Body of pancreas (tissue), 4 donors: Measurements from ENCODE around the gene LCMT1. TPM values are rescaled to one million over a fixed set of nuclear protein-coding genes. Genes with fewer than 3 reads are reported as not detected.

Experiments
- ATAC-seq: fragments of 150-250 bp; one replicate; pipeline ENCODE4 v1.9.1; 2016
- DNase-seq, 4 donors: peaks; one replicate each; pipeline ENCODE4 v3.0.0-alpha.2; 2019
- H3K27ac ChIP-seq, 4 donors: fragments of 200-600 bp; sonication (generic); 1 replicate in 3 of 4; 2 replicates in 1 of 4; pipeline versions ENCODE4 v1.5.1 to v1.6.1; 2016 to 2019; ENCODE audit warnings: mild to moderate bottlenecking in 1 of 4, mixed read lengths in 1 of 4, moderate library complexity in 1 of 4
- H3K27me3 ChIP-seq, 2 donors: fragments of 200-600 bp; sonication (generic); one replicate each; pipeline ENCODE4 v1.6.0; 2016; ENCODE audit warnings: mild to moderate bottlenecking in 1 of 2
- H3K36me3 ChIP-seq, 2 donors: fragments of 200-600 bp; sonication (generic); replicated peaks in 1 of 2; 2 replicates each; pipeline ENCODE4 v1.5.1; 2016; ENCODE audit warnings: low read depth in 2 of 2; ENCODE audit not compliant: insufficient read depth in 1 of 2
- H3K4me1 ChIP-seq: fragments of 200-600 bp; sonication (generic); one replicate; pipeline ENCODE4 v1.6.0; 2016
- H3K4me3 ChIP-seq, 2 donors: fragments of 200-600 bp; sonication (generic); 1 replicate in 1 of 2; 2 replicates in 1 of 2; pipeline ENCODE4 v1.5.1; 2016 to 2019
- H3K9me3 ChIP-seq, 3 donors: fragments of 200-600 bp; sonication (generic); 1 replicate in 2 of 3; 2 replicates in 1 of 3; pipeline ENCODE4 v1.5.1; 2016
- POLR2A ChIP-seq, 3 donors: fragments of 450-650 bp; IDR thresholded peaks; one replicate each; pipeline ENCODE4 v1.6.1; 2016; ENCODE audit warnings: antibody characterized with exemption in 3 of 3, mild to moderate bottlenecking in 2 of 3
- WGBS, 2 donors: methylation state at CpG; one replicate each; pipeline ENCODE4 v1.1.5; 2017; 5-methylcytosine and 5-hydroxymethylcytosine counted together
- intact Hi-C: fragments of 100-400 bp; cut with DNase I; formaldehyde crosslinking; loops from one replicate; pipeline ENCODE4 v1.15.1; 2023
- total RNA-seq, 2 donors: library from RNA; depleted of rRNA; stranded (reverse); fragments of >200 nt; gene quantifications; one replicate each; pipeline ENCODE4 v1.1.0, GENCODE V29; 2016
- TF ChIP-seq, protein P1 (sequence below), 7 experiments: fragments of 450-650 bp in 4 of 7; fragments of 200-600 bp in 3 of 7; sonication (generic) in 3 of 7; IDR thresholded peaks; one replicate each; pipeline ENCODE4 v1.5.1; 2016 to 2019; ENCODE audit warnings: antibody characterized with exemption in 7 of 7

LCMT1 gene
- total RNA-seq, 2 donors from 2014 or later = 23.4 to 30.6 TPM

DNA sequence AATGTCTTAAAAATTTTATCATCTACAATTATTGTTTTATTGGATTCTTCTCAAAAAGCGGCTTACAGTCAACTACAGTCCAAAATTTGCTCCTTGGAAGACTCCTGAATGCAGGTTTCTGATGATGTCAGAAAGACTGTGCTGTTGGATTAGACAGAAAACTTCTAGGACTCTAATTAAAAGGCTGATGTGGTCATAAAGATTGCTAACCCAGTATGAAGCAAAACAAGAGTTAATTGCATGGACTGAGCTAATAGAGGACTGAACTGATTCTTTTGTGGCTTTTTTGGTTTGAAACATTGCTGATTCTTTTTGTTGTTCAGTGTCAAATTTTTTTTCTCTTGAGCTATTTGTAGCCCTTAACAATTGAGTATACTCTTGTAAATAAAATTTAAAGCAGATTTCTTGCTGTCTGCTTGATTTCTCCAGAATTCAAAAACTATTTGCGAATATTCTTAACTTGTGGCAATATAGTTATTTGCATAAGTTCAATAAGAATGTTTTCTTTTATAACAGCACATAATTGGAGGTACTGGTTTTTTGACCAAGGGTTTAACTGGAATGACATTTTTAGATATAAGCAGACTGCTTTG lies 33.1 kb upstream of the LCMT1 start:
- no peak for ATAC-seq
- no peak for DNase-seq
- no peaks in the 10 kb centered on the region for H3K27me3 ChIP-seq
- H3K27ac ChIP-seq = no peak overlapping the region
- WGBS, 2 donors = 88 to 95% methylated on average over 2 of the region's 2 CpGs
- H3K4me3 ChIP-seq = no peak overlapping the region
- H3K9me3 ChIP-seq = no peaks in the 10 kb centered on the region
- TF ChIP-seq, protein P1, sequence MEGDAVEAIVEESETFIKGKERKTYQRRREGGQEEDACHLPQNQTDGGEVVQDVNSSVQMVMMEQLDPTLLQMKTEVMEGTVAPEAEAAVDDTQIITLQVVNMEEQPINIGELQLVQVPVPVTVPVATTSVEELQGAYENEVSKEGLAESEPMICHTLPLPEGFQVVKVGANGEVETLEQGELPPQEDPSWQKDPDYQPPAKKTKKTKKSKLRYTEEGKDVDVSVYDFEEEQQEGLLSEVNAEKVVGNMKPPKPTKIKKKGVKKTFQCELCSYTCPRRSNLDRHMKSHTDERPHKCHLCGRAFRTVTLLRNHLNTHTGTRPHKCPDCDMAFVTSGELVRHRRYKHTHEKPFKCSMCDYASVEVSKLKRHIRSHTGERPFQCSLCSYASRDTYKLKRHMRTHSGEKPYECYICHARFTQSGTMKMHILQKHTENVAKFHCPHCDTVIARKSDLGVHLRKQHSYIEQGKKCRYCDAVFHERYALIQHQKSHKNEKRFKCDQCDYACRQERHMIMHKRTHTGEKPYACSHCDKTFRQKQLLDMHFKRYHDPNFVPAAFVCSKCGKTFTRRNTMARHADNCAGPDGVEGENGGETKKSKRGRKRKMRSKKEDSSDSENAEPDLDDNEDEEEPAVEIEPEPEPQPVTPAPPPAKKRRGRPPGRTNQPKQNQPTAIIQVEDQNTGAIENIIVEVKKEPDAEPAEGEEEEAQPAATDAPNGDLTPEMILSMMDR (IDR thresholded peaks at IDR 0.05) = no peak
- TF ChIP-seq POLR2A (IDR thresholded peaks at IDR 0.05) = no peak
- no peaks in the 10 kb centered on the region for H3K36me3 ChIP-seq
- no peaks in the 10 kb centered on the region for H3K4me1 ChIP-seq
- intact Hi-C loops = no loop called here

DNA sequence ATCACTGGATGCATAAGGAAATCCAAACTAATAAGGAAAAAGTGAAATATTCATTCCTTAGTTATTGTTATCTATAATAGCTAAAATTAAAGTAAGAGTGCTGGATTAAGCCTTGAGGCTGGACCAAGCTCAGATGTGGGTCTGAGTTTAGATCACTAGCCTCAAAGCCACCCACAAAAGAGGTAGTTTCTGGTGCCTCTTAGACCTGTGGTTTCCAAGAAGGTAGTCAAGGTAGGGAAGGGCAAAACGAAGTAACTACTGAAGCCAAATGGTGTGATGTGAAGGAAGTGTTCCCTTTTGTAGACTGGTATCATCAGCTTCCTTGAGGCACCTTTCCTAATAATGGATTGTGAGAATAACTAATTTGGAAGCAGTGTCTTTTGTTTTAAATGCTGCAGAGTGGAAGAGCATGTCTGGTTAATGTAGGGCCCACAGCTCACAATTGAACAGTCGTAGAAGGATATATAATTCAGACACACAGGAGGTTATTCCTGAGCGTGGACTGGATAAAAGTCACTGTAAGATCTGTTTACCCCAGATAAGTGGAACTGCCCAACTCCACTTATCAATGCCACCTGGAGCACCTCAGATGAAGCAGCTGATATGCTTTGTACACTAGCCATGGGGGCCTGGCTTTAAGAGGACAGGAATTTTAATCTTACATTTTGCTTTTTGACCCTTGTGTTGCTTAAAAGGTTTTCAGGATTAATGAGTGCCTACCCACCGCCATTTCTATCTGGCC lies 31.7 kb upstream of the LCMT1 start:
- Histone ChIP-seq H3K27me3 (no peaks in the 10 kb centered on the region), H3K27ac (no peak overlapping the region), H3K4me3 (no peak overlapping the region), H3K4me1 (no peaks in the 10 kb centered on the region), H3K9me3 (no peaks in the 10 kb centered on the region), H3K36me3 (no peaks in the 10 kb centered on the region)
- DNase-seq (no peak), ATAC-seq (no peak)
- intact Hi-C loops = no loop called here
- no peak for TF ChIP-seq POLR2A (IDR thresholded peaks at IDR 0.05)
- TF ChIP-seq, protein P1 (IDR thresholded peaks at IDR 0.05) = no peak
- 53 to 74% methylated on average over 4 of the region's 4 CpGs for WGBS, 2 donors

DNA sequence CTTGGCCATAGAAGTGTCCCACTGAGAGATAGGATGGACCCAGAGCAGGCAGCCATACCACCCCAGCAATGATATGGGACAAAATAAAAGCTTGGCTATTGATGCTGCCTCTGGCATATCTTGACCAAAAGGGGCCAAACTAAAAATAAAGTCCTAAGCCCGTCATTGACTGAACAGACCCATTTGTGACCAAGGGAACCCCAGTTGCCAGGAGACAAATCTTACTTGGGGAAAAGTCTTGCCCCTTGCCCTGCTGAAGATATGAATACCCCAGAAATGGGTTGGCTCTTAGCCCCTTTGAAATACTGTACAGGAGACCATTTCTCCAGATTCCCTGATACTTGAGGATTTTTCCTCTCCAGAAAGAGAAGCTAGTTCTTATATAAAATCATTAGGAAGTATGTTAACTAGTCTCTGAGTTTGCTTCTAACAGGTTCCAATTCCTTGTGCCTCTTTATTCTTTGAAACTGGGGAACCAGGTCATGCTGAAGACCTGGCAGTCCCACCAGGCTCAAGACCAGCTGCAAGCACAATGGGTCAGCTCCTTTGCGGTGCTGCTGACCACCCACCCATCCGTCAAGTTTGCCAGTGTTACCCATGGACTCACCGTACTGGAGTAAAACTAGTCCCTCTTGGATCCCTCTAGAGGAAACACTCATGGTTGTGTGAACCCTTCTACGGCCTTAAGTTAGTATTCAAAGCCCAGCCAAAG lies 31.0 kb upstream of the LCMT1 start:
- DNase-seq = no peak
- intact Hi-C loops = no loop called here

DNA sequence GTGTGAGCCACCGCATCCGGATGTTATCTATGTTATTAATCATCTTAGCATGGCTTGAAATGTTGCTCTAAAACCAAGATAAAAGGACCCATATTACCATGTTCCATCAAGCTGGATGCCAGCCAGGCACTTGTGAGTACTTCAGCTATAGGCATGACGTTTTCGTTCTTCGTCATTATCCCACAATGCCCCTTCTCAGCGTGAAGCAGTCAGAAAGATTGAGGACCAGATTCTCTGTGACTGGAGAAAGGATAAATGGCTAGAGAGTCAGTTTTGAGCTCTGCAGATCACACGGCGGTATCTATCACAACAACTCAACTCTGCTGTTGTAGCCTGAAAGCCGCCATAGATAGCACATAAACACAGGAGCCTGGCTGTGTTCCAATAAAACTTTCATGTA lies 29.8 kb upstream of the LCMT1 start:
- H3K27me3 ChIP-seq = no peaks in the 10 kb centered on the region
- intact Hi-C loops = no loop called here
- ATAC-seq = no peak
- H3K27ac ChIP-seq = no peak overlapping the region
- H3K36me3 ChIP-seq = no peaks in the 10 kb centered on the region
- TF ChIP-seq, protein P1 (IDR thresholded peaks at IDR 0.05) = no peak
- no peak for TF ChIP-seq POLR2A (IDR thresholded peaks at IDR 0.05)
- no peak overlapping the region for H3K4me3 ChIP-seq
- H3K4me1 ChIP-seq = no peaks in the 10 kb centered on the region
- H3K9me3 ChIP-seq = no peaks in the 10 kb centered on the region
- no peak for DNase-seq
- WGBS, 2 donors = 90 to 96% methylated on average over 9 of the region's 9 CpGs

More for the DNA sequence above, 31.0 kb upstream of the LCMT1 start:
- H3K4me1 ChIP-seq = no peaks in the 10 kb centered on the region
- no peak overlapping the region for H3K27ac ChIP-seq
- H3K36me3 ChIP-seq = no peaks in the 10 kb centered on the region
- H3K9me3 ChIP-seq = no peaks in the 10 kb centered on the region
- TF ChIP-seq, protein P1 (IDR thresholded peaks at IDR 0.05) = no peak
- ATAC-seq = no peak
- H3K27me3 ChIP-seq = no peaks in the 10 kb centered on the region
- H3K4me3 ChIP-seq = no peak overlapping the region
- WGBS, 2 donors = 74 to 91% methylated on average over 5 of the region's 5 CpGs
